SU-DHL-6 (cell line): ENCODE data around the gene ROMO1.

Source experiments
- H2AFZ ChIP-seq: fragments of 200-600 bp; sonication (generic); 2 replicates; pipeline ENCODE4 v1.6.1; 2014; ENCODE audit warnings: low read depth, mild to moderate bottlenecking, moderate library complexity, mixed read lengths, antibody characterized with exemption, low read length; ENCODE audit not compliant: severe bottlenecking
- H3F3A ChIP-seq: fragments of 200-600 bp; shearing (Covaris generic); 2 replicates; pipeline ENCODE4 v1.6.0; 2016; ENCODE audit warnings: antibody characterized with exemption, mild to moderate bottlenecking; ENCODE audit not compliant: insufficient read depth
- H3K27ac ChIP-seq: fragments of 200-600 bp; sonication (generic); 2 replicates; pipeline ENCODE4 v1.5.1; 2016; ENCODE audit warnings: low read depth, mild to moderate bottlenecking, low read length, moderate library complexity, mixed read lengths
- H3K27me3 ChIP-seq: fragments of 200-600 bp; sonication (generic), shearing (Covaris generic); 2 replicates; pipeline ENCODE4 v1.6.0; 2014; ENCODE audit warnings: mild to moderate bottlenecking, low read length
- H3K36me3 ChIP-seq: fragments of 200-600 bp; sonication (generic); 2 replicates; pipeline ENCODE4 v1.6.1; 2014; ENCODE audit warnings: mild to moderate bottlenecking, low read length, mixed read lengths
- H3K4me2 ChIP-seq: fragments of 300-600, 200-600 bp; shearing (Covaris generic), sonication (generic); 2 replicates; pipeline ENCODE4 v1.6.0; 2014; ENCODE audit warnings: low read length, low read depth, mild to moderate bottlenecking; ENCODE audit not compliant: poor library complexity, severe bottlenecking
- H3K4me3 ChIP-seq: fragments of 200-600 bp; sonication (generic); 2 replicates; pipeline ENCODE4 v1.5.1; 2014; ENCODE audit warnings: antibody characterized with exemption, low read length, mild to moderate bottlenecking, mixed read lengths; ENCODE audit not compliant: insufficient read depth, poor library complexity, severe bottlenecking
- H3K79me2 ChIP-seq: fragments of 200-600 bp; sonication (generic); 2 replicates; pipeline ENCODE4 v1.6.1; 2014; ENCODE audit warnings: mild to moderate bottlenecking, low read length, moderate library complexity; ENCODE audit not compliant: insufficient read depth
- H3K9ac ChIP-seq: fragments of 200-600 bp; sonication (generic); 2 replicates; pipeline ENCODE4 v1.7.0; 2014; ENCODE audit warnings: mild to moderate bottlenecking, low read length
- H3K9me2 ChIP-seq: fragments of 200-600 bp; sonication (generic); replicated peaks from 2 replicates; pipeline ENCODE4 v1.6.1; 2014; ENCODE audit warnings: low read length; ENCODE audit not compliant: insufficient read depth
- H3K9me3 ChIP-seq: fragments of 200-600 bp; sonication (generic); 2 replicates; pipeline ENCODE4 v1.6.1; 2014; ENCODE audit warnings: low read length, mixed read lengths; ENCODE audit not compliant: insufficient read depth
- H4K20me1 ChIP-seq: fragments of 200-600 bp; sonication (generic); 2 replicates; pipeline ENCODE4 v1.6.1; 2014; ENCODE audit warnings: low read depth, mild to moderate bottlenecking, antibody characterized with exemption, low read length, moderate library complexity, mixed read lengths
- EZH2phosphoT487 ChIP-seq: fragments of 200-600 bp; sonication (generic), shearing (Covaris generic); conservative IDR thresholded peaks from 2 replicates; pipeline ENCODE4 v1.6.1; 2018; ENCODE audit warnings: mild to moderate bottlenecking, antibody characterized with exemption, low read length, moderate library complexity, mixed read lengths
- TF ChIP-seq, protein P1 (sequence below): fragments of 200-600 bp; sonication (generic); IDR thresholded peaks from one replicate; pipeline ENCODE4 v1.5.1; 2017; ENCODE audit warnings: antibody characterized with exemption, mild to moderate bottlenecking, low read length, moderate library complexity; ENCODE audit not compliant: insufficient read depth, poor library complexity, severe bottlenecking

Gene ROMO1

GRCh38 chr20:35663516-35664465 is 35.4 kb upstream of the ROMO1 start:
- Histone ChIP-seq H3K4me3 (peak overlapping the region; percentile 71), H3K27me3 (no peaks in the 10 kb centered on the region), H3F3A (peaks cover 10% of the 10 kb centered on the region), H2AFZ (peak overlapping the region; percentile 87), H3K9me3 (no peaks in the 10 kb centered on the region), H3K9ac (peak overlapping the region; percentile 89), H3K9me2 (no peaks in the 10 kb centered on the region), H3K36me3 (0 out of 2 replicates have a peak, but pooled peaks cover 3% of the 10 kb centered on the region), H3K4me2 (peak overlapping the region; percentile 93), H3K27ac (peak overlapping the region; percentile 76), H3K79me2 (peaks cover 59% of the 10 kb centered on the region), H4K20me1 (peaks cover 46% of the 10 kb centered on the region)
- TF ChIP-seq EZH2phosphoT487 = no peak
- TF ChIP-seq, protein P1, sequence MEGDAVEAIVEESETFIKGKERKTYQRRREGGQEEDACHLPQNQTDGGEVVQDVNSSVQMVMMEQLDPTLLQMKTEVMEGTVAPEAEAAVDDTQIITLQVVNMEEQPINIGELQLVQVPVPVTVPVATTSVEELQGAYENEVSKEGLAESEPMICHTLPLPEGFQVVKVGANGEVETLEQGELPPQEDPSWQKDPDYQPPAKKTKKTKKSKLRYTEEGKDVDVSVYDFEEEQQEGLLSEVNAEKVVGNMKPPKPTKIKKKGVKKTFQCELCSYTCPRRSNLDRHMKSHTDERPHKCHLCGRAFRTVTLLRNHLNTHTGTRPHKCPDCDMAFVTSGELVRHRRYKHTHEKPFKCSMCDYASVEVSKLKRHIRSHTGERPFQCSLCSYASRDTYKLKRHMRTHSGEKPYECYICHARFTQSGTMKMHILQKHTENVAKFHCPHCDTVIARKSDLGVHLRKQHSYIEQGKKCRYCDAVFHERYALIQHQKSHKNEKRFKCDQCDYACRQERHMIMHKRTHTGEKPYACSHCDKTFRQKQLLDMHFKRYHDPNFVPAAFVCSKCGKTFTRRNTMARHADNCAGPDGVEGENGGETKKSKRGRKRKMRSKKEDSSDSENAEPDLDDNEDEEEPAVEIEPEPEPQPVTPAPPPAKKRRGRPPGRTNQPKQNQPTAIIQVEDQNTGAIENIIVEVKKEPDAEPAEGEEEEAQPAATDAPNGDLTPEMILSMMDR = no peak

GRCh38 chr20:35664466-35665206 is 34.6 kb upstream of the ROMO1 start, which contains the start of the genes CPNE1 and RBM12:
Gene CPNE1 (minus strand): TSS chr20:35664900. CDS start chr20:35632923, 31,977 bp downstream.
Gene RBM12 (minus strand): TSS chr20:35664900. CDS start chr20:35655322, 9,578 bp downstream.
- peak within 1 kb of the TSS; percentile 89 for H3K9ac ChIP-seq
- peaks cover 51% of the 10 kb centered on the region for H3K79me2 ChIP-seq
- H4K20me1 ChIP-seq = peaks cover 38% of the 10 kb centered on the region
- H3K9me2 ChIP-seq = no peaks in the 10 kb centered on the region
- TF ChIP-seq, protein P1 = no peak
- no peak for TF ChIP-seq EZH2phosphoT487
- peak within 1 kb of the TSS; percentile 87 for H2AFZ ChIP-seq
- no peaks in the 10 kb centered on the region for H3K27me3 ChIP-seq
- H3K9me3 ChIP-seq = no peaks in the 10 kb centered on the region
- peak within 1 kb of the TSS; percentile 93 for H3K4me2 ChIP-seq
- 0 out of 2 replicates have a peak, but pooled peaks cover 3% of the 10 kb centered on the region for H3K36me3 ChIP-seq
- H3K4me3 ChIP-seq = peak within 1 kb of the TSS; percentile 71
- H3F3A ChIP-seq = peaks cover 11% of the 10 kb centered on the region
- peak within 1 kb of the TSS; percentile 76 for H3K27ac ChIP-seq

GRCh38 chr20:35665949-35666288 is 33.3 kb upstream of the ROMO1 start:
- H3K79me2 ChIP-seq = peaks cover 38% of the 10 kb centered on the region
- no peak overlapping the region for H3K27ac ChIP-seq
- TF ChIP-seq, protein P1 = no peak
- no peak for TF ChIP-seq EZH2phosphoT487
- H3K36me3 ChIP-seq = 0 out of 2 replicates have a peak, but pooled peaks cover 3% of the 10 kb centered on the region
- peaks cover 11% of the 10 kb centered on the region for H3F3A ChIP-seq
- H2AFZ ChIP-seq = no peak overlapping the region
- H3K9me2 ChIP-seq = no peaks in the 10 kb centered on the region
- H4K20me1 ChIP-seq = peaks cover 25% of the 10 kb centered on the region
- H3K4me2 ChIP-seq = no peak overlapping the region
- no peaks in the 10 kb centered on the region for H3K9me3 ChIP-seq
- H3K27me3 ChIP-seq = no peaks in the 10 kb centered on the region
- H3K9ac ChIP-seq = no peak overlapping the region
- H3K4me3 ChIP-seq = no peak overlapping the region
